Measurements from ENCODE around the gene UBAC2. TPM values are rescaled to one million over a fixed set of nuclear protein-coding genes. Genes with fewer than 3 reads are reported as not detected.

UBAC2 gene
- total and polyA plus RNA-seq, 2 donors (not counting 3 experiments of a cell fraction or from before 2014, with no cell fraction given): 45.7 to 54.4 TPM

GRCh38 chr13:99326012-99326411 is 125.4 kb downstream of the UBAC2 start:
- Histone ChIP-seq H3K4me2 (ENCODE audit: insufficient read depth, low read length) (no peak overlapping the region), H4K20me1 (replicated peaks; ENCODE audit: control insufficient read depth, extremely low read depth, insufficient read depth, low read length) (no peaks in the 10 kb centered on the region), H3K9me3 (replicated peaks; ENCODE audit: control insufficient read depth, insufficient read depth, low read length) (no peaks in the 10 kb centered on the region), H3K79me2 (ENCODE audit: control insufficient read depth, insufficient read depth, low read length) (no peaks in the 10 kb centered on the region), H3K4me3 (replicated peaks in 1 of 3; ENCODE audit: insufficient read depth in 1 of 3, low read depth in 1 of 3, low read length in 3 of 3) (no peak overlapping the region), H3K9ac (replicated peaks; ENCODE audit: extremely low read depth, insufficient read depth, low read length) (no peak overlapping the region), H3K27me3 (ENCODE audit: control insufficient read depth in 2 of 2, insufficient read depth in 2 of 2, low read length in 2 of 2) (no peaks in the 10 kb centered on the region), H2AFZ (ENCODE audit: low read depth, low read length) (no peak overlapping the region), H3K4me1 (ENCODE audit: control insufficient read depth, extremely low read depth, insufficient read depth, low read length) (peaks cover 9% of the 10 kb centered on the region), H3K9me1 (replicated peaks; ENCODE audit: control insufficient read depth, extremely low read depth, insufficient read depth, low read length) (no peaks in the 10 kb centered on the region), H3K36me3 (ENCODE audit: control insufficient read depth in 2 of 2, extremely low read depth in 1 of 2, insufficient read depth in 2 of 2, low read length in 2 of 2) (no peaks in the 10 kb centered on the region), H3K27ac (ENCODE audit: insufficient read depth, low read depth, low read length) (no peak overlapping the region)
- intact Hi-C loops (cut with micrococcal nuclease) (no loop called here), dilution Hi-C loops (cut with MboI; ENCODE audit: extremely low pct_ligation_motif_present, low sequenced_read_pairs) (no loop called here)
- FAIRE-seq (no peak), DNase-seq (ENCODE audit: low read depth, low spot score) (no peak)
- no TSS peak for BruUV-seq (replicated peaks)
- CTCF ChIA-PET: interaction anchor here (0.5 to 1.0 kb wide), 3 partner anchors 10 to 209 kb away, joined by 3 to 4 read pairs (median 4); no protein-coding TSS in a partner anchor
- POLR2A ChIA-PET: no interaction called here
- no peak for TF ChIP-seq CTCF (IDR thresholded peaks at IDR 0.05; ENCODE audit: extremely low read depth in 1 of 2, insufficient read depth in 1 of 2, low read depth in 1 of 2, low read length in 2 of 2)
- TF ChIP-seq, protein P1, sequence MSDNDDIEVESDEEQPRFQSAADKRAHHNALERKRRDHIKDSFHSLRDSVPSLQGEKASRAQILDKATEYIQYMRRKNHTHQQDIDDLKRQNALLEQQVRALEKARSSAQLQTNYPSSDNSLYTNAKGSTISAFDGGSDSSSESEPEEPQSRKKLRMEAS (IDR thresholded peaks at IDR 0.05; ENCODE audit: insufficient read depth, insufficient read length): no peak
- no peak for TF ChIP-seq EZH2 (IDR thresholded peaks at IDR 0.05; ENCODE audit: borderline replicate concordance, low read depth, low read length, severe bottlenecking)
- no peak for TF ChIP-seq FOS (IDR thresholded peaks at IDR 0.05; ENCODE audit: borderline replicate concordance, insufficient read depth, low read length)
- TF ChIP-seq GATA2 (IDR thresholded peaks at IDR 0.05; ENCODE audit: insufficient read depth, insufficient read length, low read depth, low read length): no peak
- no peak for TF ChIP-seq POLR2A (IDR thresholded peaks at IDR 0.05; ENCODE audit: low read depth, low read length)
- TF ChIP-seq JUN (IDR thresholded peaks at IDR 0.05; ENCODE audit: borderline replicate concordance, insufficient read depth, insufficient read length, low read depth): no peak
- no peak for TF ChIP-seq POLR2AphosphoS5 (IDR thresholded peaks at IDR 0.05; ENCODE audit: insufficient read depth, low read depth, low read length)
- TF ChIP-seq MYC (IDR thresholded peaks at IDR 0.05; ENCODE audit: low read depth, low read length): no peak
